ENCODE results near the gene PRKCE.

PRKCE gene

DNA sequence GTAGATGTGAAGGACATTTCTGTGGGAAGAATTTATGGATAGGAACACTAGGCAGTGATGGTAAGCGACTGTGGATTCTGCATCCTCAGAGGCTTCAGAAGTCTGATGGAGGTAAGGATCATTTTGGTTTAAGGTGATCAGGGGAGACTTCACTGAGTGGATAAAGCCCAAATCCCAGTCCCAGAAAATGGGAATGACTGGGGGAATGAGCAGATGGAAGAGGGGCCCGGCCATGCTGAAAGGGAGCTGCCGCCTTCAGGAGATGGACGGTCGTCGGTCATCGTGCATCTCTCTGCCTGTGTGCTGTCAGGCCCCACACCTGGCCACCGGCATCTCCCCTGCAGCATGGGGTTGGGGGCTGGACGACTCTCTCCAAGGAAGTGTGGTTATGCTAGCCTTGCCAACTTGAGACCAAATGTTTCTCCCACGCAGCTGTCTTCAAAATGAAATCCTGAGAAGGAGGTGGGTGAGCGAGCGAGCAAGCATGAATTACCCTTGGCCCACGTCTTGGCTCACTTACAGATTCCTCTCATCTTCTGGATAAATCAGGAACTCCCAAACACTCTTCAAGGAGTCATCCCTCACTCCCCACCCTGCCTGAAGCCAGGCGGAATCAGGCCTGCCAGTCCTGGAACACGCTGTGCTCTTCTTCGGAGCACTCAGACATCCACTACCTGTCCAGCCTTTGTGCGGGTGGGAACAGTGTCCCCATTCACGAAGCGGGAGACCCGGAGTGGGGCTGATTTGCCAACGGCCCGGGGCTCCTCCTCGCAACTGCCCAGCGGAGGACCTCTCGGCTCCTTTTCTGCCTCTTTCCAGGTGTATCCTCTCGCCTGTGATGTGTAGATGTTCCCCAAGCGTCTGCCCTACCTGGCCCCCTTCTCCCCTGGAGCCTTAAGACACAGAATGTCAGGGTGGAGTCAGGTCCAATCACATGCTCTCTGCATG is 85.6 kb downstream of the PRKCE start:
- H3K4me3 ChIP-seq (ENCODE audit: low read depth, low read length): no peak overlapping the region
- TF ChIP-seq CTCF (IDR thresholded peaks at IDR 0.05; ENCODE audit: borderline replicate concordance, insufficient read depth, low read depth, low read length): no peak

- TF ChIP-seq CTCF (IDR thresholded peaks at IDR 0.05; ENCODE audit: borderline replicate concordance, insufficient read depth, low read depth, low read length): no peak
- H3K4me3 ChIP-seq (ENCODE audit: low read depth, low read length): no peak overlapping the region
These were observed 88.5 kb downstream of the PRKCE start for GRCh38 chr2:45739796-45740485.

DNA sequence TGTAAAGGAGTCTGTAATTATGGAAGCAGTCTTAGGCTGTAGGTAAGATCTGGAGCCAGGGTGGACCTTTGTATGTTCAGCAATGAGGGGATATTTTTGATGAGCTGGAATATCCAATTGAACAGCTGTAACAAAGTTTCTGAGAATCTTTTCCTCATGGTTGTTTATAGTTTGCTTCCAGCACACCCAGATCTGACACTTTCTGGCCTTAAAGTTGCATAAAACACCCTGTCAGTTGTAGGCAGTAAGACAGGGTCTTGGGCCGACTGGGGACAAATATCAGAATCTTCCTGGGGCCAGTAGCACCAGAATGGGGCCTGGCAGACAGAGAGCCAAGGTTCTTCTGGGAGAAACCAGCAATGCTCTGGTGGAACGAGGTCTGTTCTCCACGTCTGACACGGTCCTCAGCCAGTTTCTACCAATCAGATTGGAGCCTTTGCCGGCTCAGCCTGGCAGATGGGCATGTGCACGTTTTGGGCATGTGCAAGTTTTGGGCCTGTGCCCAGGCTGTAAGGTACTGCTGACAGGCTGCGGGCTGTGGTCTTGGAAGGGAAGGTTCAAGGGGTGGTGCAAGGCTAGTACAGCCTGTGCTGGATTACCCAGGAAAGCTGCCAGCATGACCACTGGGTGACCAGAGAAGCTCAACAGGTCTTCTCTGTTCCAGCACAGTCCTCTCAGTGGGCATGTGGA is 89.8 kb downstream of the PRKCE start:
- no peak for TF ChIP-seq CTCF (IDR thresholded peaks at IDR 0.05; ENCODE audit: borderline replicate concordance, insufficient read depth, low read depth, low read length)
- H3K4me3 ChIP-seq (ENCODE audit: low read depth, low read length): no peak overlapping the region

GRCh38 chr2:45743531-45744396 is 92.3 kb downstream of the PRKCE start:
- TF ChIP-seq CTCF (IDR thresholded peaks at IDR 0.05; ENCODE audit: borderline replicate concordance, insufficient read depth, low read depth, low read length): no peak
- no peak overlapping the region for H3K4me3 ChIP-seq (ENCODE audit: low read depth, low read length)

GRCh38 chr2:45745231-45745630 is 93.8 kb downstream of the PRKCE start:
- no peak for TF ChIP-seq CTCF (IDR thresholded peaks at IDR 0.05; ENCODE audit: borderline replicate concordance, insufficient read depth, low read depth, low read length)
- H3K4me3 ChIP-seq (ENCODE audit: low read depth, low read length): no peak overlapping the region

DNA sequence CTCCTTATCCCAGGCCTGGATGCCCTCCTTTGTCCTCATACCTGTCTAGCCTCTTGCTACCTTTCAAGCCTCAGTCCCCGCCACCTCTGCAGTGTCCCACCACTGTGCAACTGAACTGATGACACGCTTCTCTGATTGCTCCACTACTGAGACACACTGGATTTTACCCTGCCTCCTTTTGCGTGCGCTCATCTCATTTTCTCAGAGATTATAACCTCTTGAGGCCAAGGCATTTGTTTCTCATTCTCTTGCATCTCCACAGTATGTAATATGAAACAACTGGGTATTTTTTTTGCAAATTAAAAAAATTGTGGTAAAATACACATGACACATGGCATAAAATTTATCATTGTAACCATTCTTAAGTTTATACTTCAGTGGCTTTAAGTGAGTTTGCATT is 95.4 kb downstream of the PRKCE start:
- no peak for TF ChIP-seq CTCF (IDR thresholded peaks at IDR 0.05; ENCODE audit: borderline replicate concordance, insufficient read depth, low read depth, low read length)
- no peak overlapping the region for H3K4me3 ChIP-seq (ENCODE audit: low read depth, low read length)
